ENCODE results near the gene CD79B.
"Not testable (repeated sequence)": the region's sequence is repeated elsewhere in the genome, so short reads cannot be mapped to it uniquely, and the experiment has no call there.

CD79B gene

GRCh38 chr17:63885119-63885518 is 47.0 kb downstream of the CD79B start:
- H3K36me3 ChIP-seq (ENCODE audit: insufficient read depth, low read length); H3K27me3 ChIP-seq (ENCODE audit: insufficient read depth, low read length); H3K4me3 ChIP-seq (ENCODE audit: low read length); H3K9ac ChIP-seq (ENCODE audit: low read depth, low read length); H3K27ac ChIP-seq (ENCODE audit: low read depth, low read length); H3K9me3 ChIP-seq (ENCODE audit: insufficient read depth, low read depth, low read length); H3K4me1 ChIP-seq (ENCODE audit: insufficient read depth, low read length): not testable (repeated sequence)
- 95% methylated on average over 11 of the region's 11 CpGs for WGBS

- 87% methylated on average over 9 of the region's 9 CpGs for WGBS
- H3K9ac ChIP-seq (ENCODE audit: low read depth, low read length); H3K27ac ChIP-seq (ENCODE audit: low read depth, low read length); H3K4me3 ChIP-seq (ENCODE audit: low read length); H3K4me1 ChIP-seq (ENCODE audit: insufficient read depth, low read length); H3K27me3 ChIP-seq (ENCODE audit: insufficient read depth, low read length); H3K9me3 ChIP-seq (ENCODE audit: insufficient read depth, low read depth, low read length); H3K36me3 ChIP-seq (ENCODE audit: insufficient read depth, low read length): not testable (repeated sequence)
Observed at GRCh38 chr17:63882626-63883126, 49.5 kb downstream of the CD79B start.

- Histone ChIP-seq H3K9me3 (ENCODE audit: insufficient read depth, low read depth, low read length) (no peaks in the 10 kb centered on the region), H3K36me3 (ENCODE audit: insufficient read depth, low read length) (no peaks in the 10 kb centered on the region), H3K9ac (ENCODE audit: low read depth, low read length) (peak within 1 kb of the TSS; percentile 7; the same call in 1 of the 2 replicates), H3K4me3 (ENCODE audit: low read length) (no peak within 1 kb of the TSS), H3K27ac (ENCODE audit: low read depth, low read length) (no peak within 1 kb of the TSS; the same call in 1 of the 2 replicates), H3K4me1 (ENCODE audit: insufficient read depth, low read length) (peaks cover 5% of the 10 kb centered on the region; the same call in 1 of the 2 replicates), H3K27me3 (ENCODE audit: insufficient read depth, low read length) (no peaks in the 10 kb centered on the region)
- 62% methylated on average over 9 of the region's 15 CpGs for WGBS
Observed at GRCh38 chr17:63881935-63882601, 50.1 kb downstream of the CD79B start, which contains the start of gene GH2. GH2 (minus strand) TSS chr17:63881944; CDS start chr17:63881801, 143 bp downstream.

- not testable (repeated sequence) for H3K27me3 ChIP-seq (ENCODE audit: insufficient read depth, low read length); H3K36me3 ChIP-seq (ENCODE audit: insufficient read depth, low read length); H3K4me3 ChIP-seq (ENCODE audit: low read length); H3K4me1 ChIP-seq (ENCODE audit: insufficient read depth, low read length); H3K27ac ChIP-seq (ENCODE audit: low read depth, low read length); H3K9me3 ChIP-seq (ENCODE audit: insufficient read depth, low read depth, low read length)
- 60% methylated on average over 11 of the region's 11 CpGs for WGBS
- H3K9ac ChIP-seq (ENCODE audit: low read depth, low read length) = peak overlapping the region; percentile 7; the same call in 1 of the 2 replicates
Observed at GRCh38 chr17:63881337-63881736, 50.8 kb downstream of the CD79B start.

- 92% methylated on average over 12 of the region's 12 CpGs for WGBS
- no peaks in the 10 kb centered on the region for H3K36me3 ChIP-seq (ENCODE audit: insufficient read depth, low read length)
- H3K4me3 ChIP-seq (ENCODE audit: low read length) = no peak overlapping the region
- H3K27me3 ChIP-seq (ENCODE audit: insufficient read depth, low read length) = no peaks in the 10 kb centered on the region
- no peak overlapping the region for H3K27ac ChIP-seq (ENCODE audit: low read depth, low read length)
- peaks cover 5% of the 10 kb centered on the region; the same call in 1 of the 2 replicates for H3K4me1 ChIP-seq (ENCODE audit: insufficient read depth, low read length)
- no peaks in the 10 kb centered on the region for H3K9me3 ChIP-seq (ENCODE audit: insufficient read depth, low read depth, low read length)
- no peak overlapping the region for H3K9ac ChIP-seq (ENCODE audit: low read depth, low read length)
Observed at GRCh38 chr17:63880706-63881105, 51.4 kb downstream of the CD79B start.
